Ovary (tissue), 9 donors: ENCODE data around the gene SMIM24. TPM values are rescaled to one million over a fixed set of nuclear protein-coding genes. Genes with fewer than 3 reads are reported as not detected.

Experiments
- DNase-seq, 5 donors: peaks; one replicate each; pipeline ENCODE4 v3.0.0-alpha.2; 2019 to 2020
- H3K27ac ChIP-seq, 2 donors: fragments of 200-600 bp; one replicate each; pipeline versions ENCODE4 v1.5.1 to v1.8.0; 2019 to 2022
- H3K27me3 ChIP-seq: fragments of 200-600 bp; one replicate; pipeline ENCODE4 v1.8.0; 2022
- H3K36me3 ChIP-seq: fragments of 200-600 bp; sonication (generic); one replicate; pipeline ENCODE4 v1.5.1; 2019
- H3K4me1 ChIP-seq: one replicate; pipeline ENCODE4 v1.8.1; 2013; ENCODE audit warnings: mild to moderate bottlenecking, moderate library complexity; ENCODE audit not compliant: insufficient read depth
- H3K4me3 ChIP-seq: fragments of 200-600 bp; sonication (generic); one replicate; pipeline ENCODE4 v1.5.1; 2017
- H3K9me3 ChIP-seq, 2 donors: fragments of 200-600 bp in 1 of 2; sonication (generic) in 1 of 2; one replicate each; pipeline versions ENCODE4 v1.5.1 to v1.8.1; 2013 to 2019; ENCODE audit warnings: mild to moderate bottlenecking in 1 of 2, moderate library complexity in 1 of 2
- CTCF ChIP-seq, 3 donors: fragments of 450-650 bp in 2 of 3; fragments of 200-600 bp in 1 of 3; IDR thresholded peaks; one replicate each; pipeline versions ENCODE4 v1.5.1 to v1.8.0; 2016 to 2022; ENCODE audit warnings: antibody characterized with exemption in 3 of 3, mild to moderate bottlenecking in 1 of 3
- EP300 ChIP-seq: sonication (generic); formaldehyde crosslinking; IDR thresholded peaks from one replicate; pipeline ENCODE4 v1.6.1; 2017; ENCODE audit warnings: antibody characterized with exemption
- POLR2A ChIP-seq: fragments of 450-650 bp; IDR thresholded peaks from one replicate; pipeline ENCODE4 v1.6.1; 2017; ENCODE audit warnings: antibody characterized with exemption, mild to moderate bottlenecking, moderate library complexity
- WGBS, 3 donors: extraction: QIAGEN DNeasy Blood & Tissue Kit in 1 of 3; methylation state at CpG; one replicate each; pipeline versions ENCODE4 v1.1.5 to v1.1.7; 2013 to 2017; 5-methylcytosine and 5-hydroxymethylcytosine counted together
- intact Hi-C, 4 donors: fragments of 100-400 bp; cut with DNase I; formaldehyde crosslinking; loops; one replicate each; pipeline versions ENCODE4 v1.11.0 to v1.15.1; 2022 to 2023
- polyA plus RNA-seq, 2 donors: library from polyadenylated mRNA; stranded (reverse); fragments of 200-250 nt in 1 of 2; fragments of 350-450 nt in 1 of 2; fragmentation: Illumina TruSeq in 1 of 2; extraction: RNeasy Lipid Tissue Mini Kit (QIAGEN cat#74804) in 1 of 2; gene quantifications; one replicate each; pipeline ENCODE4 v1.2.3, GENCODE V29; 2013 to 2014
- total RNA-seq, 7 donors: library from RNA; depleted of rRNA in 2 of 7; stranded (reverse); fragments of >200 nt in 2 of 7; fragmentation: NEBNext Ultra II Directional in 3 of 7; extraction: Animal tissue kit (Norgen Biotek cat#: 25700) in 3 of 7; gene quantifications; one replicate each; pipeline versions ENCODE4 v1.1.0 to v1.2.4, GENCODE V29; 2016 to 2023
- donor health status: DM: no; HTN: no; CAD: no; lungs with moderate emphysema.
- donor health status: DM: no; HTN: no; CAD: no.
- donor health status: Bipolar disorder and iron deficiency.
- donor health status: DM: yes; HTN: yes; CAD: no.
- donor health status: DM: no; HTN: no; CAD: no.
- donor health status: DM: yes; HTN: yes; CAD: no.

SMIM24 gene
- total and polyA plus RNA-seq, 9 donors, result 0.10 to 2.6 (median 0.94) TPM; not detected in 3

GRCh38 chr19:3493651-3494050 is 13.3 kb upstream of the SMIM24 start:
- H3K27me3 ChIP-seq, result no peaks in the 10 kb centered on the region
- TF ChIP-seq EP300 (no peak), POLR2A (no peak), CTCF (IDR thresholded peaks at IDR 0.05) (no peak)
- WGBS, 3 donors, result 88 to 93% (median 89%) methylated on average over 14 of the region's 14 CpGs
- intact Hi-C loops, result no loop called here
- H3K4me1 ChIP-seq, result no peaks in the 10 kb centered on the region
- H3K36me3 ChIP-seq, result no peaks in the 10 kb centered on the region
- H3K4me3 ChIP-seq, result no peak overlapping the region
- no peak overlapping the region for H3K27ac ChIP-seq
- DNase-seq, result no peak
- no peaks in the 10 kb centered on the region for H3K9me3 ChIP-seq

- TF ChIP-seq CTCF (IDR thresholded peaks at IDR 0.05) (no peak), POLR2A (no peak), EP300 (no peak)
- H3K27ac ChIP-seq, result no peak overlapping the region
- H3K27me3 ChIP-seq, result no peaks in the 10 kb centered on the region
- H3K4me3 ChIP-seq, result no peak overlapping the region
- intact Hi-C loops, result no loop called here
- no peak for DNase-seq
- H3K36me3 ChIP-seq, result no peaks in the 10 kb centered on the region
- no peaks in the 10 kb centered on the region for H3K4me1 ChIP-seq
- 88 to 92% (median 90%) methylated on average over 16 of the region's 16 CpGs for WGBS, 3 donors
- H3K9me3 ChIP-seq, result no peaks in the 10 kb centered on the region
These were observed 12.6 kb upstream of the SMIM24 start for GRCh38 chr19:3492919-3493318.

- Histone ChIP-seq H3K4me1 (no peaks in the 10 kb centered on the region), H3K9me3 (no peaks in the 10 kb centered on the region), H3K27ac (no peak overlapping the region), H3K36me3 (no peaks in the 10 kb centered on the region), H3K4me3 (no peak overlapping the region), H3K27me3 (no peaks in the 10 kb centered on the region)
- 91 to 96% (median 92%) methylated on average over 42 to 45 of the region's 45 CpGs for WGBS, 3 donors
- TF ChIP-seq POLR2A, result no peak
- TF ChIP-seq CTCF (IDR thresholded peaks at IDR 0.05), result no peak
- no peak for TF ChIP-seq EP300
- DNase-seq, result no peak
- intact Hi-C loops, result no loop called here
These were observed 12.0 kb upstream of the SMIM24 start for GRCh38 chr19:3492131-3492839.

- H3K4me1 ChIP-seq, result no peaks in the 10 kb centered on the region
- no peak for DNase-seq
- H3K36me3 ChIP-seq, result no peaks in the 10 kb centered on the region
- H3K4me3 ChIP-seq, result no peak overlapping the region
- H3K9me3 ChIP-seq, result no peaks in the 10 kb centered on the region
- WGBS, 3 donors, result 88 to 93% (median 90%) methylated on average over 39 to 55 of the region's 55 CpGs
- H3K27me3 ChIP-seq, result no peaks in the 10 kb centered on the region
- TF ChIP-seq EP300, result no peak
- TF ChIP-seq POLR2A, result no peak
- TF ChIP-seq CTCF (IDR thresholded peaks at IDR 0.05), result no peak
- intact Hi-C loops, result no loop called here
- H3K27ac ChIP-seq, result no peak overlapping the region
These were observed 11.2 kb upstream of the SMIM24 start for GRCh38 chr19:3491396-3492119.
